Subcutaneous abdominal adipose tissue (tissue), 5 donors: ENCODE data around the gene SNX32.

ENCODE experiments used
- H3K27ac ChIP-seq: one replicate; pipeline ENCODE4 v1.7.0; 2013; ENCODE audit warnings: low read depth, mild to moderate bottlenecking, inconsistent platforms, low read length, moderate library complexity
- H3K27me3 ChIP-seq, 5 donors: one replicate each; pipeline ENCODE4 v1.7.0; 2013; ENCODE audit warnings: low read length in 5 of 5, inconsistent platforms in 1 of 5; ENCODE audit not compliant: control insufficient read depth in 5 of 5, insufficient read depth in 4 of 5
- H3K36me3 ChIP-seq, 5 donors: one replicate each; pipeline ENCODE4 v1.7.0; 2013; ENCODE audit warnings: low read length in 5 of 5; ENCODE audit not compliant: control insufficient read depth in 5 of 5, insufficient read depth in 5 of 5
- H3K4me1 ChIP-seq, 5 donors: one replicate each; pipeline ENCODE4 v1.7.0; 2013; ENCODE audit warnings: low read length in 5 of 5, mild to moderate bottlenecking in 3 of 5, moderate library complexity in 1 of 5; ENCODE audit not compliant: control insufficient read depth in 5 of 5, insufficient read depth in 5 of 5
- H3K4me3 ChIP-seq, 5 donors: one replicate each; pipeline ENCODE4 v1.7.0; 2013; ENCODE audit warnings: low read length in 5 of 5, low read depth in 1 of 5
- H3K9ac ChIP-seq, 5 donors: one replicate each; pipeline ENCODE4 v1.7.0; 2013; ENCODE audit warnings: low read length in 5 of 5, mild to moderate bottlenecking in 4 of 5, moderate library complexity in 3 of 5
- H3K9me3 ChIP-seq, 5 donors: one replicate each; pipeline ENCODE4 v1.7.0; 2013; ENCODE audit warnings: low read length in 5 of 5; ENCODE audit not compliant: control insufficient read depth in 5 of 5
- donor health status: healthy.
- donor health status: healthy.
- donor health status: healthy.
- donor health status: healthy.
- donor health status: healthy.

SNX32 gene

GRCh38 chr11:65861165-65861505 lies 27.4 kb downstream of the SNX32 start:
- H3K36me3 ChIP-seq, result peaks cover 0 to 46% (median 45%) of the 10 kb centered on the region in 5 donors
- H3K27me3 ChIP-seq, result no peaks in the 10 kb centered on the region
- peaks cover 14 to 60% (median 48%) of the 10 kb centered on the region in 5 donors for H3K4me1 ChIP-seq

GRCh38 chr11:65861533-65862183 lies 27.9 kb downstream of the SNX32 start:
- Histone ChIP-seq H3K36me3 (peaks cover 0 to 50% (median 47%) of the 10 kb centered on the region in 5 donors), H3K4me3 (peak overlapping the region; percentile 81 to 97 (median 87)), H3K4me1 (peaks cover 9 to 55% (median 43%) of the 10 kb centered on the region in 5 donors), H3K9ac (peak overlapping the region in 4 of 5 donors; percentile 80 to 95 (median 90)), H3K27me3 (no peaks in the 10 kb centered on the region), H3K27ac (no peak overlapping the region), H3K9me3 (no peaks in the 10 kb centered on the region)

More at GRCh38 chr11:65861165-65861505, 27.4 kb downstream of the SNX32 start:
- no peaks in the 10 kb centered on the region for H3K9me3 ChIP-seq
- H3K9ac ChIP-seq, result peak overlapping the region; percentile 48 to 95 (median 84)
- peak overlapping the region; percentile 81 to 97 (median 87) for H3K4me3 ChIP-seq
- H3K27ac ChIP-seq, result peak overlapping the region; percentile 93

- Histone ChIP-seq H3K27ac (no peak overlapping the region), H3K9me3 (no peaks in the 10 kb centered on the region), H3K27me3 (no peaks in the 10 kb centered on the region), H3K9ac (peak overlapping the region in 2 of 5 donors; percentile 11 to 35), H3K36me3 (peaks cover 0 to 56% (median 53%) of the 10 kb centered on the region in 5 donors), H3K4me3 (no peak overlapping the region), H3K4me1 (peaks cover 9 to 51% (median 41%) of the 10 kb centered on the region in 5 donors)
These were observed 28.5 kb downstream of the SNX32 start for GRCh38 chr11:65862191-65862735.

GRCh38 chr11:65862941-65863888 lies 29.5 kb downstream of the SNX32 start:
- Histone ChIP-seq H3K27ac (no peak overlapping the region), H3K27me3 (no peaks in the 10 kb centered on the region), H3K9me3 (no peaks in the 10 kb centered on the region), H3K36me3 (peaks cover 0 to 63% (median 61%) of the 10 kb centered on the region in 5 donors), H3K4me1 (peaks cover 9 to 51% (median 41%) of the 10 kb centered on the region in 5 donors), H3K9ac (no peak overlapping the region), H3K4me3 (no peak overlapping the region)

GRCh38 chr11:65863889-65864705 lies 30.3 kb downstream of the SNX32 start:
- Histone ChIP-seq H3K27ac (no peak overlapping the region), H3K4me1 (peaks cover 6 to 42% (median 33%) of the 10 kb centered on the region in 5 donors), H3K27me3 (no peaks in the 10 kb centered on the region), H3K9me3 (no peaks in the 10 kb centered on the region), H3K9ac (no peak overlapping the region), H3K36me3 (peaks cover 0 to 71% (median 68%) of the 10 kb centered on the region in 5 donors), H3K4me3 (no peak overlapping the region)

- H3K4me1 ChIP-seq, result peaks cover 6 to 37% (median 29%) of the 10 kb centered on the region in 5 donors
- H3K4me3 ChIP-seq, result no peak overlapping the region
- H3K9me3 ChIP-seq, result no peaks in the 10 kb centered on the region
- no peak overlapping the region for H3K27ac ChIP-seq
- no peak overlapping the region for H3K9ac ChIP-seq
- no peaks in the 10 kb centered on the region for H3K27me3 ChIP-seq
- H3K36me3 ChIP-seq, result peaks cover 0 to 78% (median 75%) of the 10 kb centered on the region in 5 donors
These were observed 31.1 kb downstream of the SNX32 start for GRCh38 chr11:65864706-65865471.

- H3K27me3 ChIP-seq, result no peaks in the 10 kb centered on the region
- no peak overlapping the region for H3K4me3 ChIP-seq
- H3K9me3 ChIP-seq, result no peaks in the 10 kb centered on the region
- H3K9ac ChIP-seq, result no peak overlapping the region
- no peak overlapping the region for H3K27ac ChIP-seq
- H3K4me1 ChIP-seq, result peaks cover 8 to 39% (median 34%) of the 10 kb centered on the region in 5 donors
- H3K36me3 ChIP-seq, result peaks cover 0 to 80% (median 75%) of the 10 kb centered on the region in 5 donors
These were observed 31.9 kb downstream of the SNX32 start for GRCh38 chr11:65865550-65866172.

GRCh38 chr11:65866509-65867283 lies 32.9 kb downstream of the SNX32 start:
- no peaks in the 10 kb centered on the region for H3K9me3 ChIP-seq
- peaks cover 0 to 80% (median 75%) of the 10 kb centered on the region in 5 donors for H3K36me3 ChIP-seq
- H3K4me1 ChIP-seq, result peaks cover 8 to 39% (median 35%) of the 10 kb centered on the region in 5 donors
- H3K27me3 ChIP-seq, result no peaks in the 10 kb centered on the region
- no peak overlapping the region for H3K27ac ChIP-seq
- no peak overlapping the region for H3K4me3 ChIP-seq
- no peak overlapping the region for H3K9ac ChIP-seq
